B cell (primary cell): ENCODE results near the gene PTPRN2. TPM values are rescaled to one million over a fixed set of nuclear protein-coding genes. Genes with fewer than 3 reads are reported as not detected.

Source experiments
- ATAC-seq: fragments of 200-7000 bp; cut with Tn5 transposase; one replicate; pipeline ENCODE4 v1.10.0; 2021; ENCODE audit warnings: low read depth, mild to moderate bottlenecking, moderate number of reproducible peaks, moderate library complexity
- CTCF ChIA-PET: fragments of 350-600 bp; sonication (Branson Sonifier 250); formaldehyde crosslinking; loops from one replicate; lab custom pipeline; 2021; ENCODE audit warnings: antibody characterized with exemption, inconsistent platforms; lab: Charles Lee
- POLR2A ChIA-PET: fragments of 350-600 bp; sonication (Branson Sonifier 250); formaldehyde crosslinking; loops from one replicate; lab custom pipeline; 2021; ENCODE audit warnings: antibody characterized with exemption; lab: Charles Lee
- DNase-seq: peaks from one replicate; pipeline ENCODE4 v3.0.0; 2013
- H2AFZ ChIP-seq: 2 replicates; pipeline ENCODE4 v1.6.1; 2012; ENCODE audit warnings: mild to moderate bottlenecking, low read depth, low read length; ENCODE audit not compliant: insufficient read depth, poor library complexity, severe bottlenecking
- H3K27ac ChIP-seq, 2 donors: 1 replicate in 1 of 2; 2 replicates in 1 of 2; pipeline ENCODE4 v1.5.1; 2012 to 2013; ENCODE audit warnings: low read length in 2 of 2, mild to moderate bottlenecking in 2 of 2, moderate library complexity in 1 of 2
- H3K27me3 ChIP-seq, 4 experiments: fragments of 200-600 bp in 1 of 4; sonication (generic) in 1 of 4; replicated peaks in 1 of 4; 1 replicate in 2 of 4; 2 replicates in 2 of 4; pipeline versions ENCODE4 v1.6.1 to v1.7.0; 2013 to 2016; ENCODE audit warnings: low read length in 3 of 4, mild to moderate bottlenecking in 2 of 4, mixed read lengths in 1 of 4, moderate library complexity in 1 of 4; ENCODE audit not compliant: insufficient read depth in 4 of 4, control insufficient read depth in 3 of 4; ENCODE audit errors: control extremely low read depth in 1 of 4
- H3K36me3 ChIP-seq, 2 experiments: replicated peaks in 1 of 2; 1 replicate in 1 of 2; 2 replicates in 1 of 2; pipeline versions ENCODE4 v1.6.1 to v1.7.1; 2013; ENCODE audit warnings: low read length in 1 of 2; ENCODE audit not compliant: insufficient read depth in 2 of 2, control insufficient read depth in 1 of 2; ENCODE audit errors: control extremely low read depth in 1 of 2, extremely low read depth in 1 of 2
- H3K4me1 ChIP-seq, 2 donors: fragments of 200-600 bp in 1 of 2; sonication (generic) in 1 of 2; 1 replicate in 1 of 2; 2 replicates in 1 of 2; pipeline versions ENCODE4 v1.5.1 to v1.6.1; 2013 to 2017; ENCODE audit warnings: low read length in 2 of 2; ENCODE audit not compliant: control insufficient read depth in 2 of 2, insufficient read depth in 2 of 2
- H3K4me2 ChIP-seq: replicated peaks from 2 replicates; pipeline ENCODE3; 2012; ENCODE audit warnings: mild to moderate bottlenecking, low read depth, low read length; ENCODE audit not compliant: poor library complexity, severe bottlenecking
- H3K4me3 ChIP-seq, 5 experiments: fragments of 200-600 bp in 1 of 5; sonication (generic) in 1 of 5; 1 replicate in 3 of 5; 2 replicates in 2 of 5; pipeline versions ENCODE4 v1.5.1 to v1.7.0; 2011 to 2016; ENCODE audit warnings: low read length in 4 of 5, mild to moderate bottlenecking in 4 of 5, low read depth in 2 of 5, control low read depth in 1 of 5, moderate library complexity in 1 of 5; ENCODE audit not compliant: insufficient read depth in 1 of 5; ENCODE audit errors: control extremely low read depth in 1 of 5, extremely low read depth in 1 of 5
- H3K79me2 ChIP-seq: fragments of 200-600 bp; sonication (generic); one replicate; pipeline ENCODE4 v1.6.0; 2016; ENCODE audit warnings: low read length; ENCODE audit not compliant: control insufficient read depth, insufficient read depth
- H3K9ac ChIP-seq: fragments of 200-600 bp; sonication (generic); 2 replicates; pipeline ENCODE4 v1.6.1; 2017; ENCODE audit warnings: mild to moderate bottlenecking, low read length, moderate library complexity
- H3K9me3 ChIP-seq, 3 donors: one replicate each; pipeline versions ENCODE4 v1.6.1 to v1.7.1; 2013; ENCODE audit warnings: low read length in 2 of 3; ENCODE audit not compliant: control insufficient read depth in 2 of 3, insufficient read depth in 1 of 3; ENCODE audit errors: control extremely low read depth in 1 of 3
- H4K20me1 ChIP-seq: 2 replicates; pipeline ENCODE4 v1.6.0; 2012; ENCODE audit warnings: mild to moderate bottlenecking, low read length; ENCODE audit not compliant: insufficient read depth, control insufficient read depth, poor library complexity, severe bottlenecking
- H3K27ac Mint-ChIP-seq: one replicate; pipeline ENCODE4 v1.8.0; 2021; ENCODE audit warnings: mixed read lengths
- H3K27me3 Mint-ChIP-seq: one replicate; pipeline ENCODE4 v1.8.0; 2021; ENCODE audit warnings: mixed read lengths
- H3K4me1 Mint-ChIP-seq: one replicate; pipeline ENCODE4 v1.8.0; 2021; ENCODE audit warnings: mixed read lengths
- H3K4me3 Mint-ChIP-seq: one replicate; pipeline ENCODE4 v1.8.0; 2021; ENCODE audit warnings: mixed read lengths
- H3K9me3 Mint-ChIP-seq: one replicate; pipeline ENCODE4 v1.8.0; 2022; ENCODE audit warnings: mixed read lengths; ENCODE audit not compliant: insufficient read depth
- EZH2 ChIP-seq: IDR thresholded peaks from 2 replicates; pipeline ENCODE4 v1.6.1; 2012; ENCODE audit warnings: borderline replicate concordance, low read depth, mild to moderate bottlenecking, moderate library complexity, low read length; ENCODE audit not compliant: insufficient read depth, poor library complexity, severe bottlenecking
- WGBS: methylation state at CpG from one replicate; pipeline ENCODE4 v1.1.5; 2013; ENCODE audit warnings: missing lambda C conversion rate; ENCODE audit not compliant: insufficient coverage; 5-methylcytosine and 5-hydroxymethylcytosine counted together
- intact Hi-C: fragments of 100-400 bp; cut with micrococcal nuclease; formaldehyde crosslinking; loops from one replicate; pipeline ENCODE4 v1.10.0; 2022
- polyA plus RNA-seq: library from polyadenylated mRNA; depleted of rRNA; stranded (reverse); fragments of >200 nt; gene quantifications from 2 replicates; pipeline ENCODE4 v1.2.3, GENCODE V29; 2012
- total RNA-seq, 2 donors: library from RNA; stranded (reverse); fragments of 120-200 nt in 1 of 2; gene quantifications; 1 replicate in 1 of 2; 2 replicates in 1 of 2; pipeline versions ENCODE4 v1.2.3 to v1.2.4, GENCODE V29; 2013 to 2022
- TF ChIP-seq, protein P1 (sequence below): fragments of 200-600 bp; IDR thresholded peaks from one replicate; pipeline ENCODE4 v1.8.0; 2022; ENCODE audit warnings: antibody characterized with exemption, mild to moderate bottlenecking

PTPRN2 gene
- total and polyA plus RNA-seq, 2 donors (not counting 1 experiment from before 2014, with no cell fraction given): 2.0 to 5.0 TPM

GRCh38 chr7:158443688-158444483 lies 143.7 kb downstream of the PTPRN2 start:
- H3K4me3 Mint-ChIP-seq: no peak overlapping the region
- H3K27ac Mint-ChIP-seq: no peak overlapping the region
- Histone ChIP-seq H3K79me2 (no peaks in the 10 kb centered on the region), H3K4me2 (no peak overlapping the region), H3K27ac (no peak overlapping the region), H3K9ac (no peak overlapping the region), H3K4me1 (no peaks in the 10 kb centered on the region), H3K27me3 (no peaks in the 10 kb centered on the region), H3K4me3 (no peak overlapping the region), H3K36me3 (no peaks in the 10 kb centered on the region), H4K20me1 (no peaks in the 10 kb centered on the region), H3K9me3 (peaks cover 0 to 9% (median 0%) of the 10 kb centered on the region in 3 donors), H2AFZ (no peak overlapping the region)
- 91% methylated on average over 18 of the region's 19 CpGs for WGBS
- ChIA-PET POLR2A (no interaction called here), CTCF (no interaction called here)
- peaks cover 9% of the 10 kb centered on the region for H3K9me3 Mint-ChIP-seq
- H3K4me1 Mint-ChIP-seq: no peaks in the 10 kb centered on the region
- no peak for TF ChIP-seq EZH2
- TF ChIP-seq, protein P1, sequence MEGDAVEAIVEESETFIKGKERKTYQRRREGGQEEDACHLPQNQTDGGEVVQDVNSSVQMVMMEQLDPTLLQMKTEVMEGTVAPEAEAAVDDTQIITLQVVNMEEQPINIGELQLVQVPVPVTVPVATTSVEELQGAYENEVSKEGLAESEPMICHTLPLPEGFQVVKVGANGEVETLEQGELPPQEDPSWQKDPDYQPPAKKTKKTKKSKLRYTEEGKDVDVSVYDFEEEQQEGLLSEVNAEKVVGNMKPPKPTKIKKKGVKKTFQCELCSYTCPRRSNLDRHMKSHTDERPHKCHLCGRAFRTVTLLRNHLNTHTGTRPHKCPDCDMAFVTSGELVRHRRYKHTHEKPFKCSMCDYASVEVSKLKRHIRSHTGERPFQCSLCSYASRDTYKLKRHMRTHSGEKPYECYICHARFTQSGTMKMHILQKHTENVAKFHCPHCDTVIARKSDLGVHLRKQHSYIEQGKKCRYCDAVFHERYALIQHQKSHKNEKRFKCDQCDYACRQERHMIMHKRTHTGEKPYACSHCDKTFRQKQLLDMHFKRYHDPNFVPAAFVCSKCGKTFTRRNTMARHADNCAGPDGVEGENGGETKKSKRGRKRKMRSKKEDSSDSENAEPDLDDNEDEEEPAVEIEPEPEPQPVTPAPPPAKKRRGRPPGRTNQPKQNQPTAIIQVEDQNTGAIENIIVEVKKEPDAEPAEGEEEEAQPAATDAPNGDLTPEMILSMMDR: no peak
- no peaks in the 10 kb centered on the region for H3K27me3 Mint-ChIP-seq
- DNase-seq (no peak), ATAC-seq (no peak)
- intact Hi-C loops: no loop called here

DNA sequence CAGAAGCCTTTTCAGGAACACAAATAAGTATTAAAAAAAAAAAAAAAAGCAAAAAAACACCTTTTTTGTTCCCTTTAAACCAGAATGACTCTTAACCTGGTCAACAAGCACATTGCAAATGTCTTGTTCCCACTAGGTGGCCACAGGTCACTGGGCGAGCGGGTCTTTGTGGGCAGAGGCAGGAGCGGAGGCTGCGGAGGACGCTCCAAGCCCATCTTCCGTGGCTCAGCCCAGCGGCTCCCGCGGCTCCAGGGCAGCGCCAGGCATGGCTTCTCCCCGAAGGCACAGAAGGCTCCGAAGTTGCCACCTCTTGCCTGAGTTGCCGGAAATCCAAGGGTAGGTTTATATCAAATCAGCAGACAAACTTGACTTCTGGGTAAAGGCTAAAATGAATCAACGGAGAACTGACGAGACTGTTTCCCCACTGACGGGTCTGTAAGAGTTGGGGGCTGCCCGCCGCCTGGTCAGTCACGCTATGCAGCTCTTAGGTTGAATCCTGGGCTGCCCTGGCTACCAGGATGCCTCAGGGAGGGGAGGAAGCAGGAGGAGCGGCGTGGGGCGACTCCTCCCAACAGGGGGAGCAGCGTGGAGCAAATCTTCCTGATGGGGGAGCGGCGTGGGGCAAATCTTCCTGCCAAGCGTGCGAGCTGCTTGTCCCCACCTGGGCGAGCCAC lies 144.5 kb downstream of the PTPRN2 start:
- H3K4me2 ChIP-seq: no peak overlapping the region
- no peak overlapping the region for H3K4me3 Mint-ChIP-seq
- H3K27me3 ChIP-seq: no peaks in the 10 kb centered on the region
- no peak overlapping the region for H3K27ac ChIP-seq
- H2AFZ ChIP-seq: no peak overlapping the region
- CTCF ChIA-PET: no interaction called here
- H3K36me3 ChIP-seq: no peaks in the 10 kb centered on the region
- DNase-seq (no peak), ATAC-seq (no peak)
- H3K9me3 Mint-ChIP-seq: peaks cover 9% of the 10 kb centered on the region
- TF ChIP-seq, protein P1: no peak
- no peak for TF ChIP-seq EZH2
- H3K4me1 ChIP-seq: no peaks in the 10 kb centered on the region
- no peak overlapping the region for H3K9ac ChIP-seq
- H4K20me1 ChIP-seq: no peaks in the 10 kb centered on the region
- no peaks in the 10 kb centered on the region for H3K27me3 Mint-ChIP-seq
- no peak overlapping the region for H3K27ac Mint-ChIP-seq
- peaks cover 0 to 9% (median 0%) of the 10 kb centered on the region in 3 donors for H3K9me3 ChIP-seq
- POLR2A ChIA-PET: no interaction called here
- H3K4me1 Mint-ChIP-seq: no peaks in the 10 kb centered on the region
- no peaks in the 10 kb centered on the region for H3K79me2 ChIP-seq
- WGBS: 91% methylated on average over 28 of the region's 28 CpGs
- H3K4me3 ChIP-seq: no peak overlapping the region
- intact Hi-C loops: no loop called here
